HG03521 (cell line): Measurements from ENCODE around the gene PICALM.
"Not testable (repeated sequence)": the region's sequence is repeated elsewhere in the genome, so short reads cannot be mapped to it uniquely, and the experiment has no call there.

Experiments used
- ATAC-seq: cut with Tn5 transposase; IDR thresholded peaks from one replicate; pipeline ENCODE4 v1.9.1; 2021; ENCODE audit warnings: mild to moderate bottlenecking, moderate library complexity; ENCODE audit not compliant: unreplicated experiment

PICALM gene, protein sequence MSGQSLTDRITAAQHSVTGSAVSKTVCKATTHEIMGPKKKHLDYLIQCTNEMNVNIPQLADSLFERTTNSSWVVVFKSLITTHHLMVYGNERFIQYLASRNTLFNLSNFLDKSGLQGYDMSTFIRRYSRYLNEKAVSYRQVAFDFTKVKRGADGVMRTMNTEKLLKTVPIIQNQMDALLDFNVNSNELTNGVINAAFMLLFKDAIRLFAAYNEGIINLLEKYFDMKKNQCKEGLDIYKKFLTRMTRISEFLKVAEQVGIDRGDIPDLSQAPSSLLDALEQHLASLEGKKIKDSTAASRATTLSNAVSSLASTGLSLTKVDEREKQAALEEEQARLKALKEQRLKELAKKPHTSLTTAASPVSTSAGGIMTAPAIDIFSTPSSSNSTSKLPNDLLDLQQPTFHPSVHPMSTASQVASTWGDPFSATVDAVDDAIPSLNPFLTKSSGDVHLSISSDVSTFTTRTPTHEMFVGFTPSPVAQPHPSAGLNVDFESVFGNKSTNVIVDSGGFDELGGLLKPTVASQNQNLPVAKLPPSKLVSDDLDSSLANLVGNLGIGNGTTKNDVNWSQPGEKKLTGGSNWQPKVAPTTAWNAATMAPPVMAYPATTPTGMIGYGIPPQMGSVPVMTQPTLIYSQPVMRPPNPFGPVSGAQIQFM

DNA sequence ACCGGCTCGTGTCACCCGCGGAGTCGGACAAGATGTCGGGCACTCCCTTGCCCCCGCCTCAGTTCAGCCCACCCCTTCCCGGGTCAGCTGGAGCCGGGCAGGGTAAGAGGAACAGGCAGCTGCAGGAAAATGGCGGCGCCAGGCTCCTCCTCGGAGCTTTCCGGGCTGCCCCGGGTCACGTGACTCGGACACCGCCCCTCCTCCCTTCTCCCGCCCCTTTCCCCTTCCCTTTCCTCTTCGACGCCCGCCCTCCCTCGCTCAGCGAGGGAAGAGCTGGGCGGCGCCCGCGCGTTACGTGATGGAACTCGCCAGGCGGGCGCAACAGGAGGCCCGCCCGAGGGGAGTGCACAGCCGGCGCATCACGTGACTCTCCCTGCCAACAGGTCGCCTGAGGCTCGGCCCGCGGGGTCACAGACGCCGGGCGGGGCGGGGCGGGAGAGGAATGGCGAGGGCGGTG lies at the start of gene PICALM:
Gene PICALM, minus strand, starts transcription at position 134 of the 457 bp plus-strand sequence. CDS start 304 bp downstream, outside the sequence.
- ATAC-seq: peak; percentile 84

DNA sequence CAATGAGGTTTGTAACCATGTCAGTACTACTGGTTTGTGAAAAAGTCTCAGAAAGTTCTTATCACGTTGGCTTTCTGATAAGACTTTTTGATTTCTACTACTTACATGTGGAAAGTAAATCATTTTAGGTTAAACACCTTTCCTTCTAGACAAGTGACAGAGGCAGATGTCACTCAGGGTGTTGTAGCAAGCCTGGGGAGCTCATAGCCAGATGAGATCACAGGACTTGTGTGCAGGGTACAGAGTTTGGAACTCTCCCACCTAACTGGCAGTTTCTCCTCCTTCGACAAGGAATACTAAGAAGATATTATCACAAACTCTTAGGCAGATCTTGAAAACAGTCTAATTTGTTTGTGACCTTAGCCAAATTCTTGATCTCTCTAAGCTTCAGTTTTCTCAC lies 49.4 kb upstream of the PICALM start:
- no peak for ATAC-seq

DNA sequence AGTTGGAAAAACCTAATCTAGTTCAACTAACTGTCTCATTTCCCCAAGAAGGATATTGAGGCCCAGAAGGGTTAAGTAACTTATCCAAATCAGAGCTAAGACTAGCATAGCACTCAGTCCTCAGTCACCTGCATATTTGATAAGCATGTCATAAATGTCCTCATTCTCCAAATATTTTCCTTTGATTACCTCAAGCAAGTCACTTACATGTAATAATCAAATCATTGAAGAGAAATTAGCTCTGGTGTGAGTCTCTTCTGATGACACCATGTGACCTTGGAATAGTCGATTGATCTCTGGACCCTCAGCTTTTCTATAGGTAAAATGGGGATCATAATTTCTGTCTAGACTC lies 48.8 kb upstream of the PICALM start:
- ATAC-seq: no peak

DNA sequence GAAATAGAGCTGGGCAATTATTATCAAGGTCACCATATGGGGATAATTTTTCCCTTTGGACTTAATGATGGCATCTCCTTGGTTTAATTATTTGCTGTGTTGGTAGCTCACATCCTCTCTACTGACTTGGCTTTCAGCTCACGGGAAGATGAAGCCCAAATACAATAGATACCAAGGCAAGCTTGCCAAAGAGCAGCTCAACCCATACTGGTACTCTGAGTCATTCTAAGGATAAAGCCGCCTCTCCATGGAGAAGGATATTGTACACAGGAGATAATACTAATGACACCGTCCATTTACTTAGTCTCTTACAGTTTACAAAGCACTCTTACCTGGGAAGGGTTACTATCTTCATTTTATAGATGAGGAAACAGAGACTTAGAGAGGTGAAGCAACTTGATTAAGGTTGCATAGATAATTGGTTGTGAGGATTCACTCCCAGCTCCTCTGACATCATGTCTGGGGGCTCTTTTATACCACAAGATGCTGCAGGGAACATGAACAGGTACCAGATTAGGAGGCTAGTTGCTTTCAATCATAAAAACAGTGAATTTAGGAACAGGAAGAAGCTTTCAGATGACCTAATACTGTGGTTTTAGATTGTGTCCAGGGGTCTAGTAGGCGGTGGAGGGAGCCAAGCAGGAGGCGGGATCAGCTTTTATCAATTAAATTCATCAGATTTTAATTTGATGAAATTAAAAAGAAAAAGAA lies 48.3 kb upstream of the PICALM start:
- ATAC-seq: no peak

DNA sequence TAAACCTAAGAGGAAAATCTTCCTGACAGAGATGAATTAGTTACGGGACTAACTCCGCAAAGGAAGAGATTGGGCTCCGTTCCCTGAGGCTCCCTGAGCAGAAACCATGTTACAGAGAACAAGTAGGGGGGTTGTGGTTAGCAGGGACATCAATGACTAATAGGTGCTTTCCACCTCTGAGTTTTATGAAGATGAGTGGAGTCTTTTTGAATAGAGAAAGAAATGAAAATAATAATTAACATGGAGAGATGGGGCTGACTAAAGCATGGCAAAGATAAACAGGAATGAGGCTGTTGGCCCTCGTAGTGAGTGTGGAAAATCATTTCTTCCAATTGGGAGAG lies 47.5 kb upstream of the PICALM start:
- ATAC-seq: peak; percentile 84

DNA sequence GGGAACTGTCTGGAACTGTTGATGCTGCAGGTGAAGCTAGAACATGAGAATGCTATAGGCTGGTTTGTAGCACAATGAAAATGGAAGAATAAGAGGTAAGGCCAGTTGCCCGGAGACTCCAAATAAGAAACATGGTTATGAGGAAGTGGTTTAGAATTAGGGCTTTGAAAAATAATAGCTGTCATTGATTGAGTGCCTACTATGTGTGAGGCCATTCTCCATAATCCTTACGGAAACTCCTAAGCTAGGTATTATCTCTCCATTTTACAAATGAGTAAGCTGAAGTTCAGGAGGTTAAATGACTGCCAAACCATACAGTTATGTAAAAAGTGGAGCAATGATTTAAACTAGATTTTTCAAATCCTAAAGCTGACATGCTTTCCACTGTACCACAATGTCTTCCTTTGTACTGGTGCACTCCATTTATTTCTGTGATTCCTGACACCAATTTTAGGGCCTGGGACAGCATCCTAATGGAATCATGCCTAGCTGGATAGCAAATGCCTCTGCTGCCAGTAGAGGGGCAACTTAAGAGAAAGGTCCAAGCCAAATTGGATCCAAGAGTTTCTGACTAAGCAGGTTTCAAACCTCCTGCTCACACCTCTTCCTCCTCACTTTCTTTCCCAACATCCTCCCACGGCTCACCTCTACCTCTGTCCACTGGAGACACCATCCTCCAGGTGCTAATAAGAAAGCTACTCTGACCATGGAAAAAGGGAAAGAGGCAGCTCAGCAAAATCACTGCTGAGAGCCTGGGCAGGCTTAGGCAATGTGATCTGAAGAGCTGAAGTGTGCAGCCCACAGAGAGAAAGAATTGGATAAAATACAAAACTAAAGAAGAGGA lies 46.9 kb upstream of the PICALM start:
- ATAC-seq: peak; percentile 32

DNA sequence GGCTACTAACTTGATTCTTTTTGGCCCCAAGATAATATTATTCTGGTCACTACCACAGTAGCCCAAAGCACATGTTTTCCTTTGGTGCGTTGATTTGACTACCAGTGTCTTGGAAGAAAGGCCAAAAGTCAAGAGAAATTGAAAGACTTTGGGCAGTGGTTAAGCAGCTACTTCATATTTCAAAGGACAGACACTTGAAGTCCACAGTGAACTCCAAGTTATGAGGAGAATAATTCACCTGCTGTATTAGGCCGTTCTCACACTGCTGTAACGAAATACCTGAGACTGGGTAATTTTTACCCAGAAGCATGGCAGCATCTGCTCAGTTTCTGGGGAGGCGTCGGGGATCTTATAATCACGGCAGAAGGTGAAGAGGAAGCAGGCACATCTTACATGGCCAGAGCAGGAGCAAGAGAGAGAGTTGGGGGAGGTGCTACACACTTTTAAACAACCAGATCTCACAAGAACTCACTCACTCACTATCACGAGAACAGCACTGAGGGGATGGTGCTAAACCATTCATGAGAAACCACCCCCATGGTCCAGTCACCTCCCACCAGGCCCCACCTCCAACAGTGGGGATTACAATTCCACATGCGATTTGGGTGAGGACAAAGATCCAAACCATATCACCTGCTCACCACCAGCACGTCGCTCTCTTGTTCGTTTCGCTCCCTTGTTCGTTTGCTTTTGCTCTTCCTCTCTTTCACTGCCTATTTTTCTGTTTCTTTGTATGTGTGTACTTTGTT lies 40.2 kb upstream of the PICALM start:
- no peak for ATAC-seq

DNA sequence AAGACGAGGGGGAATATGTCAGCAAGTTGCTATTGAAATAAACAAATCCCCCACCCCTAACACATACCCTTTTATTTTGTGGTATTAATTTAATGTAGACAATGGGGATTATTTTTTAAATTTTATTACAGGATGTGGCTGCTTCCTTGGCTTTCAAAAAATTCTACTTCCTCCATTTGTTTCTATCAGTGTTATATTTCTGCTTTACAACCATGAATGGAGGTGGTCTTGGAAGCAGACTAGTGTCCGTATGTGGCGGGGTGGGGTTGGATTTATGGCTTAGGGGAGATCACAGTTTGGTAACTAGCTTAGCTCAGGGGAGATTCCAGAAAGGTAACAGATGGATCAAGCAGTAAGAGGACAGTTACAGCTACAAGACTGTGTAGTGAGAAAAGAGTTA lies 39.3 kb upstream of the PICALM start:
- no peak for ATAC-seq

DNA sequence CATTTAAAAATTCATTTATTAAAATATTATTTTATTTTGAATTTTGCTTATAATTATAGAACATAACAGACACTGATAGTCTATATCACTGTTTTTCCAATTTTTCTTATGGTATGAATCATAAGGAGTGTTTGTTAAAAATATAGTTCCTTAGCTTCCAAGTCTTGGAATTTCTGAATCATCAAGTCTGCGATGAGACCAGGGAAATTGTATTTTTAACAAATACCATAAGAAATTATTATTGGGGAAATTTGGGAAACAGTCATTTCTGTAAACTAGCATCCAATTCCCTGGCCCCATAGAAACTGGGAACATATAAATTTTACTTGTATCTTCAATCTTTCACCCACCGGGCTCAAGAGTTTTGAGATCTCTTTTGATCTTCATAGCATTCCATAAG lies 38.0 kb upstream of the PICALM start:
- no peak for ATAC-seq

DNA sequence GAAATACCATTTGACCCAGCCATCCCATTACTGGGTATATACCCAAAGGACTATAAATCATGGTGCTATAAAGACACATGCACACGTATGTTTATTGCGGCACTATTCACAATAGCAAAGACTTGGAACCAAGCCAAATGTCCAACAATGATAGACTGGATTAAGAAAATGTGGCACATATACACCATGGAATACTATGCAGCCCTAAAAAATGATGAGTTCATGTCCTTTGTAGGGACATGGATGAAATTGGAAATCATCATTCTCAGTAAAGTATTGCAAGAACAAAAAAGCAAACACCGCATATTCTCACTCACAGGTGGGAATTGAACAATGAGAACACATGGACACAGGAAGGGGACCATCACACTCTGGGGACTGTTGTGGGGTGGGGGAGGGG lies 37.1 kb upstream of the PICALM start:
- not testable (repeated sequence) for ATAC-seq

DNA sequence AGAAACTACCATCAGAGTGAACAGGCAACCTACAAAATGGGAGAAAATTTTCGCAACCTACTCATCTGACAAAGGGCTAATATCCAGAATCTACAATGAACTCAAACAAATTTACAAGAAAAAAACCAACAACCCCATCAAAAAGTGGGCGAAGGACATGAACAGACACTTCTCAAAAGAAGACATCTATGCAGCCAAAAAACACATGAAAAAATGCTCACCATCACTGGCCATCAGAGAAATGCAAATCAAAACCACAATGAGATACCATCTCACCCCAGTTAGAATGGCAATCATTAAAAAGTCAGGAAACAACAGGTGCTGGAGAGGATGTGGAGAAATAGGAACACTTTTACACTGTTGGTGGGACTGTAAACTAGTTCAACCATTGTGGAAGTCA lies 36.7 kb upstream of the PICALM start:
- ATAC-seq: not testable (repeated sequence)

DNA sequence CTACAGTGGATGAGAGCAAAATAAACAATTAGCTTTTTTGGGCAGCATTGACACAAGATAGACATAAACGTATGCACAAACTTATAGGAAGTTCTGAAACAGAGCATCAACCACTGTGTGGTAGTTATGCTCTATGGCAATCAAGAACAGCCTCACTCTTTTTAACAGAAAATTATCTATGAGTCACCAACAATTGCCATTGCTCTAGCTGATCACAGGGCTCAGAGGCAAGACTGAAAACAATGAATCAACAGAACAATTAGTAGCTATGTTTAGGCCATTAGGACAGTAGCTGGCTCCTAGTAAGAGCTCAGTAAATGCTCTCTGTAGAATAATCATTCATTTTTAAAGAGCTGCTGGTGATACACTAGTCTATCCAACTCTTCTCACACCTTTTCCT lies 34.9 kb upstream of the PICALM start:
- ATAC-seq: no peak

DNA sequence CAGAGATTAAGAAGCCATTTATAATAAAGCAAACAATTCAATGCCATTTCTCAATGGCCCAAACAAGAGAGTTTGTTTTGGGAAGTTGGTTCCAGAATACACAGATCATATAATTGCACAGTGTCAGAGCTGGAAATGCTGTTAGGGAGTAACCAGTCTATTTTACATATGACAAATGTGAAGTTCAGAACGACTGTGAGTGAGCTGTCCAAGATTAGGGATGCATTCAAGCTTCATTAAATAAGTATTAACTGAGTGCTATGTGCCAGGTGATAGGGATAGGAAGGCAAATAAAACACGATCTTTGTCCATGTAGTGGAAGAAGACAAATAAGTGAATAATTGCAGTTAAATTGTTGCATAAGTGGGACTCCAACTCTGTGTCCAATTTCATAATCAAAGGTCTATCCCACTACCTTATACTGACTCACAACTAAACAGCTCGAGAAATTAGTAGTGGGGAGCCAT lies 33.1 kb upstream of the PICALM start:
- no peak for ATAC-seq

DNA sequence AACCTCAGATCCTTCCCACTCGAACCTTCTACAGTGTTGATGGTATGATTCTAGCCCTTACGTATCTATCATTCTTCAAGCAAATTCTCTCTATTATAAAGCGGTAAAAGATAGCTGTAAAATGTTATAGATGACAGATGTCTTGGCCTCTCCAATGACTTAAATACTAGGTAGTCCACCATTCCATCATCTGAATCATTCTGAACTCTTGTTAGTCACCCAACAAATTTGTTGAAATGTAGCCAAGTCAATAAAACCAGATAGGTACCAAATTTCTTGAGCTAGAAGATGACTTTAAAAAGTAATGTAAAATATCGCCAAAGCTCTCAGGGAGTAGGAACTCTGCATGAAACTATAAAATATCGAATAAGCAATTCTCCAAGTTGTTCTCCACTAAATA lies 32.6 kb upstream of the PICALM start:
- ATAC-seq: no peak

DNA sequence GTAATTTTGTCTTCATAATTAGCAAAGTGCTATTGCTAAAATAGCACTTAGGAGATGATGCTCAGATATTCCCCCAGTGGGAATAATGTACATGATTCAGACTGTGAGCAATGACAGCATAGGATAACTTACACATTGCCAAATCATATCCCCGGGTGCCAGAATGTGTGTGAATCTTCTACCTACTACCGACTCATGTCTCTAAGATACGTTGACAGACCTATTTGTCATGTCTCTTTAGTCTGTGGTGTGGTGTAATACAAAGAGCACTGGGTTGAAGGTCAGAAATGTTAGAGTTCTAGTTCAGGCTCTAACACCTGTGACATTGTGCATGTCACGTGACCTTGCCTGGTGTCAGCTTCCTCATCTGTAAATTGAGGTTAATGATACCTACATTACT lies 31.0 kb upstream of the PICALM start:
- no peak for ATAC-seq

DNA sequence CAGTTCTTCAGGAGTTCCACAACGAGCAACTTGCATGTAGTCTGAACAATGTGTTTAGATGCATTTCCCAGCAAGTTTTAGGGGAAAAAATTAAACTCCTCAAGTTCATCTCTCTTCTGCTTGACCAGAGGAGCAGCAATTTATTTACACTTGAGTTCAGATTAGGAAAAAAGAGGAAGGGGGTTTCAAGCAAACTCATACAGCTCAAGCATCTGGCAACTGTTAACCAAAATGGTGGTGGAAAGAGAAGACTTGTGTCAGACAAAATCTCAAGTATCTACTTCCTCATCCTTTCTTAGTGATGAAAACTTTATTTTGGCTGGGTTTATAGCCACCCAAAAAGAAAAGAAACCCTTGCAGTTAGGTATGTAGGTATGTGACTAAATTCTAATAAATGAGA lies 29.1 kb upstream of the PICALM start:
- no peak for ATAC-seq

DNA sequence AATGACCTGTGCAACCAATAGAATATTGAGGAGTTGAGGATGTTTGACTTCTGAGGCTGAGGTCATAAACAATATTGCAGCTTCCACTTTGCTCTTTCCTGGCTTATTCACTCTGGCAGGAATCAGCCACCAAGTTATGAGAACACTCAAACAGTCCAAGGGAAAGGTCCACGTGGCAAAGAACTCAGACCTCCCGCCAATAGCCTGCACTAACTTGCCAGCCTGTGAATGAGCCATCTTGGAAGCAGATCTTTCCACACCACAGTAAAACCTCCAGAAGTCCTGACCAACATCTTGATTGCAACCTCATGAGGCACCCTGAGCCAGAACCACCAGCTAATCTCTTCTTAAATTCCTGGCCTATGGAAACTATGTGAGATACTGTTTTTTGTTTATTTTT lies 22.7 kb upstream of the PICALM start:
- ATAC-seq: no peak

DNA sequence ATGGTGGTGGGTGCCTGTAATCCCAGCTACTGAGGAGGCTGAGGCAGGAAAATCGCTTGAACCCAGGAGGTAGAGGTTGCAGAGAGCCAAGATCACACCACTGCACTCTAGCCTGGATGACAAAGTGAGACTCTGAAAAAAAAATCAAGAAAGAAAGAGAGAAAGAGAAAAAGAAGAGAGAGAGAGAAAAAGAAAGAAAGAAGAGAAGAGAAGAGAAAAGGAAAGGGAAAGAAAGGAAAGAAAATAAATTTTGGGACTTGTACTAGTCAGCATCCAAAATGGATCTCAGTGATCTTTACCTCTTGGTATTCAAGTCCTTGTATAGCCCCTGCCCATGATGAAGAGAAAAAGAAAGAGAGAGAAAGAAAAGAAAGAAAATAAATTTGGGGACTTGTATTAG lies 22.2 kb upstream of the PICALM start:
- no peak for ATAC-seq

DNA sequence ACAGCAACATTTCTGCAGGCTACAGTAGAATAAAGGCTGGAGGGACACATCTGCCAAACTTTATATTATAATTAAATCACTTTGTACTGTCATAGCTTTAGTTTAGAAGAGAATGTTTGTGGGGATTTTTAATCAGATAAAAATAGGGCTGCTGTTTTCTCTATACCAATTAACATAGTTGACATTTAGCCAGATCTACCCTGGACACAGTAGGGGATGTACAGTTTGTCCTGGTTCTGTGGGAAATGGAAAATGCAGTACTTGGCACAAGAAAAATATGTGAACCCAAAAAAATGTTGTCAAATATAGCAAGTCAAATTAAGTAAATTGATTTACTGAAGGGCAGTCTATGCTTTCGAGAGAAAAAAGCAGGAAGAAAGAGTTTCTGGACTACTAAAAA lies 20.8 kb upstream of the PICALM start:
- ATAC-seq: no peak

DNA sequence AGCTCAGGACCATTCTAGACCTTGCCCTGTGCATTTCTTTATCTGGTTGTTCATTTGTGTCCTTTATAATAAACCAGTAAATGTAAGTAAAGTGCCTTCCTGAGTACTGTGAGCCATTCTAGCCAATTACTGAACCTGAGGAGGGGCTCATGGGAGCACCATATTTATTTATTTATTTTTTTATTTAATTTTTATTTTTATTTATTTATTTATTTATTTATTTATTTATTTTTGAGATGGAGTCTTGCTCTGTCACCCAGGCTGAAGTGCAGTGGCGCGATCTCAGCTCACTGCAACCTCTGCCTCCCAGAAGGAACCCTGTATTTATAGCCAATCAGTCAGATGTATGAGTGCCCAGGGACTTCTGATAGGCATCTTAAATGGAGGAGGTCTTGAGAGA lies 18.8 kb upstream of the PICALM start:
- ATAC-seq: not testable (repeated sequence)
